GM12878 (cell line): ENCODE results near the gene CARM1. TPM values are rescaled to one million over a fixed set of nuclear protein-coding genes. Genes with fewer than 3 reads are reported as not detected.

Experiments
- ATF2 ChIP-seq: IDR thresholded peaks from 2 replicates; pipeline ENCODE4 v1.6.1; 2012; ENCODE audit warnings: low read length, inconsistent platforms
- ATF3 ChIP-seq: IDR thresholded peaks from 2 replicates; pipeline ENCODE4 v1.6.1; 2011; ENCODE audit warnings: low read depth, mild to moderate bottlenecking, low read length, moderate library complexity, borderline replicate concordance; ENCODE audit errors: extremely low read depth
- ATF7 ChIP-seq: fragments of 450-650 bp; IDR thresholded peaks from 2 replicates; pipeline ENCODE4 v1.6.1; 2016; ENCODE audit warnings: low read depth, mild to moderate bottlenecking
- BCL11A ChIP-seq: IDR thresholded peaks from 2 replicates; pipeline ENCODE4 v1.6.1; 2011; ENCODE audit warnings: low read depth, low read length
- CHD2 ChIP-seq: IDR thresholded peaks from 2 replicates; pipeline ENCODE4 v1.6.1; 2011; ENCODE audit warnings: low read depth, low read length, improper control_type of control experiment, borderline replicate concordance
- EED ChIP-seq: sonication (generic); IDR thresholded peaks from 2 replicates; pipeline ENCODE4 v1.6.1; 2016; ENCODE audit warnings: antibody characterized with exemption, low read depth
- EP300 ChIP-seq, 2 experiments: fragments of 150-350 bp in 1 of 2; IDR thresholded peaks; 2 replicates each; pipeline ENCODE4 v1.6.1; 2011 to 2012; ENCODE audit warnings: low read depth in 2 of 2, low read length in 2 of 2, borderline replicate concordance in 1 of 2, improper control_type of control experiment in 1 of 2, inconsistent platforms in 1 of 2; ENCODE audit not compliant: control insufficient read depth in 1 of 2
- FOXK2 ChIP-seq: fragments of 450-650 bp; IDR thresholded peaks from 2 replicates; pipeline ENCODE4 v1.6.1; 2017; ENCODE audit warnings: mild to moderate bottlenecking, moderate library complexity
- GATAD2B ChIP-seq: fragments of 450-650 bp; conservative IDR thresholded peaks from 2 replicates; pipeline ENCODE4 v1.6.1; 2017; ENCODE audit warnings: low read depth, mild to moderate bottlenecking, moderate library complexity
- HCFC1 ChIP-seq: fragments of 150-350 bp; IDR thresholded peaks from 2 replicates; pipeline ENCODE4 v1.6.1; 2014; ENCODE audit warnings: low read length
- IRF5 ChIP-seq: fragments of 450-650 bp; IDR thresholded peaks from 2 replicates; pipeline ENCODE4 v1.6.1; 2017; ENCODE audit warnings: borderline replicate concordance
- KDM1A ChIP-seq: fragments of 200-600 bp; sonication (generic); IDR thresholded peaks from 2 replicates; pipeline ENCODE4 v1.6.1; 2016; ENCODE audit warnings: borderline replicate concordance
- LARP7 ChIP-seq: fragments of 450-650 bp; IDR thresholded peaks from 2 replicates; pipeline ENCODE4 v1.6.1; 2017; ENCODE audit warnings: mild to moderate bottlenecking
- MAX ChIP-seq: IDR thresholded peaks from 2 replicates; pipeline ENCODE4 v1.6.1; 2012; ENCODE audit warnings: low read depth, low read length, improper control_type of control experiment
- MTA2 ChIP-seq: fragments of 450-650 bp; IDR thresholded peaks from 2 replicates; pipeline ENCODE4 v1.6.1; 2016; ENCODE audit warnings: low read depth, mild to moderate bottlenecking, moderate library complexity
- MYB ChIP-seq: fragments of 150-350 bp; IDR thresholded peaks from 2 replicates; pipeline ENCODE4 v1.6.1; 2014; ENCODE audit warnings: mild to moderate bottlenecking, low read depth, low read length, borderline replicate concordance
- NFIC ChIP-seq: IDR thresholded peaks from 2 replicates; pipeline ENCODE4 v1.6.1; 2012; ENCODE audit warnings: low read depth, mild to moderate bottlenecking, inconsistent platforms, low read length, moderate library complexity
- NFYB ChIP-seq: IDR thresholded peaks from 2 replicates; pipeline ENCODE4 v1.6.1; 2011; ENCODE audit warnings: low read depth, mild to moderate bottlenecking, low read length, improper control_type of control experiment, moderate library complexity; ENCODE audit not compliant: insufficient read depth
- POLR2AphosphoS2 ChIP-seq: IDR thresholded peaks from 2 replicates; pipeline ENCODE4 v1.6.1; 2011; ENCODE audit warnings: low read depth, mild to moderate bottlenecking, low read length, improper control_type of control experiment, moderate library complexity
- RAD51 ChIP-seq: fragments of 450-650 bp; IDR thresholded peaks from 2 replicates; pipeline ENCODE4 v1.6.1; 2016; ENCODE audit warnings: moderate library complexity, mild to moderate bottlenecking, inconsistent platforms
- RB1 ChIP-seq: fragments of 450-650 bp; formaldehyde crosslinking; IDR thresholded peaks from 2 replicates; pipeline ENCODE4 v1.6.1; 2017; ENCODE audit warnings: mild to moderate bottlenecking, borderline replicate concordance
- RBBP5 ChIP-seq: fragments of 200-600 bp; sonication (generic); conservative IDR thresholded peaks from 2 replicates; pipeline ENCODE4 v1.6.1; 2016
- RUNX3 ChIP-seq: IDR thresholded peaks from 2 replicates; pipeline ENCODE4 v1.6.1; 2012; ENCODE audit warnings: low read length, inconsistent platforms
- SREBF2 ChIP-seq: IDR thresholded peaks from 2 replicates; pipeline ENCODE4 v1.6.1; 2012; ENCODE audit warnings: mild to moderate bottlenecking, low read length
- SRF ChIP-seq, 2 experiments: IDR thresholded peaks; 2 replicates each; pipeline ENCODE4 v1.6.1; 2011; ENCODE audit warnings: low read depth in 2 of 2, low read length in 2 of 2, mild to moderate bottlenecking in 1 of 2, moderate library complexity in 1 of 2
- STAT1 ChIP-seq: fragments of 450-650 bp; conservative IDR thresholded peaks from 2 replicates; pipeline ENCODE4 v1.6.1; 2014; ENCODE audit warnings: antibody characterized with exemption, mild to moderate bottlenecking
- TAF1 ChIP-seq: IDR thresholded peaks from 2 replicates; pipeline ENCODE4 v1.6.1; 2011; ENCODE audit warnings: mild to moderate bottlenecking, low read depth, low read length, borderline replicate concordance
- YBX1 ChIP-seq: fragments of 450-650 bp; IDR thresholded peaks from 2 replicates; pipeline ENCODE4 v1.6.1; 2016; ENCODE audit warnings: antibody characterized with exemption
- YY1 ChIP-seq: IDR thresholded peaks from 2 replicates; pipeline ENCODE4 v1.6.1; 2011; ENCODE audit warnings: low read depth, mild to moderate bottlenecking, low read length
- ZNF622 ChIP-seq: fragments of 450-650 bp; IDR thresholded peaks from 2 replicates; pipeline ENCODE4 v1.6.1; 2017; ENCODE audit warnings: mild to moderate bottlenecking, inconsistent platforms
- polyA plus RNA-seq, 11 experiments: library from polyadenylated mRNA; depleted of rRNA in 4 of 11; unstranded in 6 of 11; stranded (reverse) in 5 of 11; fragments of >200 nt; fragmentation: Nextera tagmentation in 4 of 11; fragmentation: Illumina TruSeq in 1 of 11; extraction: Ambion mirVana in 4 of 11; extraction: Trizol in 1 of 11; gene quantifications; 1 replicate in 1 of 11; 2 replicates in 10 of 11; pipeline versions ENCODE4 v1.2.1 to v1.2.3, GENCODE V29; 2011 to 2016; ENCODE audit warnings: inconsistent platforms in 2 of 11, missing spikeins in 2 of 11, low read depth in 1 of 11
- total RNA-seq, 4 experiments: library from RNA; depleted of rRNA in 3 of 4; stranded (reverse); fragments of >200 nt in 3 of 4; fragmentation: Illumina TruSeq in 1 of 4; extraction: Trizol in 1 of 4; gene quantifications; 2 replicates each; pipeline versions ENCODE4 v1.2.1 to v1.2.3, GENCODE V29; 2013 to 2021

CARM1 gene
- total and polyA plus RNA-seq, 10 of the 15 experiments (the other 5 are each of a cell fraction or from before 2014, with no cell fraction given): 0.45 to 116 (median 39.7) TPM

- TF ChIP-seq ATF2 (no peak), CHD2 (no peak; the same call in 1 of the 2 replicates), YY1 (peak; percentile 61), RUNX3 (no peak), NFYB (no peak), POLR2AphosphoS2 (no peak), STAT1 (no peak), IRF5 (no peak), MTA2 (no peak), TAF1 (no peak), ATF7 (no peak), MYB (0 out of 2 replicates have a peak, but pooled peaks have one; percentile 28), BCL11A (no peak), ATF3 (peak; percentile 18; the same call in 1 of the 2 replicates), RBBP5 (no peak), KDM1A (no peak), RAD51 (no peak), GATAD2B (peak; percentile 24; the same call in 1 of the 2 replicates), RB1 (peak; percentile 68; the same call in 1 of the 2 replicates), MAX (peak; percentile 28; the same call in 1 of the 2 replicates), EP300 (IDR thresholded peaks at IDR 0.05; ENCODE audit: borderline replicate concordance in 1 of 2, control insufficient read depth in 1 of 2, low read depth in 2 of 2, low read length in 2 of 2) (no peak), FOXK2 (no peak), YBX1 (no peak), LARP7 (peak; percentile 34), ZNF622 (no peak), EED (no peak), SREBF2 (no peak), SRF (IDR thresholded peaks at IDR 0.05; ENCODE audit: low read depth in 2 of 2, low read length in 2 of 2) (0 out of 4 replicates have a peak, but pooled peaks of 1 of the 2 experiments have one; percentile 40), NFIC (no peak), HCFC1 (peak; percentile 59)
Observed at GRCh38 chr19:10870955-10871603, at the start of gene CARM1 (continued).
